ENCODE data around the gene TBCK. TPM values are rescaled to one million over a fixed set of nuclear protein-coding genes. Genes with fewer than 3 reads are reported as not detected.

Gene TBCK
- total and polyA plus RNA-seq, 2 donors (not counting 1 experiment from before 2014, with no cell fraction given) = 17.5 to 86.1 TPM

- Histone ChIP-seq H3K9me3 (ENCODE audit: control extremely low read depth in 1 of 3, control insufficient read depth in 2 of 3, insufficient read depth in 1 of 3, low read length in 2 of 3) (no peaks in the 10 kb centered on the region), H3K9ac (ENCODE audit: low read length) (no peak overlapping the region), H3K4me1 (ENCODE audit: control insufficient read depth in 2 of 2, insufficient read depth in 2 of 2, low read length in 2 of 2) (no peaks in the 10 kb centered on the region), H3K27me3 (replicated peaks in 1 of 4; ENCODE audit: control extremely low read depth in 1 of 4, control insufficient read depth in 3 of 4, insufficient read depth in 4 of 4, low read length in 3 of 4) (no peaks in the 10 kb centered on the region), H3K27ac (ENCODE audit: low read length in 2 of 2) (no peak overlapping the region), H3K36me3 (replicated peaks in 1 of 2; ENCODE audit: control extremely low read depth in 1 of 2, control insufficient read depth in 1 of 2, extremely low read depth in 1 of 2, insufficient read depth in 2 of 2, low read length in 1 of 2) (peaks cover 6 to 10% of the 10 kb centered on the region in 2 experiments), H3K4me2 (replicated peaks; ENCODE audit: low read depth, low read length, poor library complexity, severe bottlenecking) (no peak overlapping the region), H3K79me2 (ENCODE audit: control insufficient read depth, insufficient read depth, low read length) (no peaks in the 10 kb centered on the region), H2AFZ (ENCODE audit: insufficient read depth, low read depth, low read length, poor library complexity, severe bottlenecking) (no peak overlapping the region), H4K20me1 (ENCODE audit: control insufficient read depth, insufficient read depth, low read length, poor library complexity, severe bottlenecking) (no peaks in the 10 kb centered on the region), H3K4me3 (ENCODE audit: control extremely low read depth in 1 of 5, extremely low read depth in 1 of 5, insufficient read depth in 1 of 5, low read depth in 2 of 5, low read length in 4 of 5) (no peak overlapping the region)
- H3K4me1 Mint-ChIP-seq = no peaks in the 10 kb centered on the region
- no peaks in the 10 kb centered on the region for H3K9me3 Mint-ChIP-seq (ENCODE audit: insufficient read depth)
- no peak overlapping the region for H3K4me3 Mint-ChIP-seq
- ChIA-PET POLR2A (no interaction called here), CTCF (no interaction called here)
- ATAC-seq (ENCODE audit: low read depth) (no peak), DNase-seq (no peak)
- no peak overlapping the region for H3K27ac Mint-ChIP-seq
- WGBS (ENCODE audit: insufficient coverage) = no CpG with 5 or more reads among the region's 1 CpG
- no peak for TF ChIP-seq EZH2 (IDR thresholded peaks at IDR 0.05; ENCODE audit: borderline replicate concordance, insufficient read depth, low read depth, low read length, poor library complexity, severe bottlenecking)
- TF ChIP-seq, protein P1, sequence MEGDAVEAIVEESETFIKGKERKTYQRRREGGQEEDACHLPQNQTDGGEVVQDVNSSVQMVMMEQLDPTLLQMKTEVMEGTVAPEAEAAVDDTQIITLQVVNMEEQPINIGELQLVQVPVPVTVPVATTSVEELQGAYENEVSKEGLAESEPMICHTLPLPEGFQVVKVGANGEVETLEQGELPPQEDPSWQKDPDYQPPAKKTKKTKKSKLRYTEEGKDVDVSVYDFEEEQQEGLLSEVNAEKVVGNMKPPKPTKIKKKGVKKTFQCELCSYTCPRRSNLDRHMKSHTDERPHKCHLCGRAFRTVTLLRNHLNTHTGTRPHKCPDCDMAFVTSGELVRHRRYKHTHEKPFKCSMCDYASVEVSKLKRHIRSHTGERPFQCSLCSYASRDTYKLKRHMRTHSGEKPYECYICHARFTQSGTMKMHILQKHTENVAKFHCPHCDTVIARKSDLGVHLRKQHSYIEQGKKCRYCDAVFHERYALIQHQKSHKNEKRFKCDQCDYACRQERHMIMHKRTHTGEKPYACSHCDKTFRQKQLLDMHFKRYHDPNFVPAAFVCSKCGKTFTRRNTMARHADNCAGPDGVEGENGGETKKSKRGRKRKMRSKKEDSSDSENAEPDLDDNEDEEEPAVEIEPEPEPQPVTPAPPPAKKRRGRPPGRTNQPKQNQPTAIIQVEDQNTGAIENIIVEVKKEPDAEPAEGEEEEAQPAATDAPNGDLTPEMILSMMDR (IDR thresholded peaks at IDR 0.05) = no peak
- no peaks in the 10 kb centered on the region for H3K27me3 Mint-ChIP-seq
- intact Hi-C loops (cut with micrococcal nuclease) = no loop called here
These were observed 121.2 kb downstream of the TBCK start for GRCh38 chr4:106194801-106195200.

- Histone ChIP-seq H3K4me2 (replicated peaks; ENCODE audit: low read depth, low read length, poor library complexity, severe bottlenecking) (no peak overlapping the region), H3K27me3 (replicated peaks in 1 of 4; ENCODE audit: control extremely low read depth in 1 of 4, control insufficient read depth in 3 of 4, insufficient read depth in 4 of 4, low read length in 3 of 4) (no peaks in the 10 kb centered on the region), H3K79me2 (ENCODE audit: control insufficient read depth, insufficient read depth, low read length) (no peaks in the 10 kb centered on the region), H3K27ac (ENCODE audit: low read length in 2 of 2) (no peak overlapping the region), H3K9ac (ENCODE audit: low read length) (no peak overlapping the region), H3K36me3 (replicated peaks in 1 of 2; ENCODE audit: control extremely low read depth in 1 of 2, control insufficient read depth in 1 of 2, extremely low read depth in 1 of 2, insufficient read depth in 2 of 2, low read length in 1 of 2) (peaks cover 6 to 10% of the 10 kb centered on the region in 2 experiments), H2AFZ (ENCODE audit: insufficient read depth, low read depth, low read length, poor library complexity, severe bottlenecking) (no peak overlapping the region), H3K4me3 (ENCODE audit: control extremely low read depth in 1 of 5, extremely low read depth in 1 of 5, insufficient read depth in 1 of 5, low read depth in 2 of 5, low read length in 4 of 5) (no peak overlapping the region), H3K9me3 (ENCODE audit: control extremely low read depth in 1 of 3, control insufficient read depth in 2 of 3, insufficient read depth in 1 of 3, low read length in 2 of 3) (no peaks in the 10 kb centered on the region), H3K4me1 (ENCODE audit: control insufficient read depth in 2 of 2, insufficient read depth in 2 of 2, low read length in 2 of 2) (no peaks in the 10 kb centered on the region), H4K20me1 (ENCODE audit: control insufficient read depth, insufficient read depth, low read length, poor library complexity, severe bottlenecking) (no peaks in the 10 kb centered on the region)
- POLR2A ChIA-PET = no interaction called here
- intact Hi-C loops (cut with micrococcal nuclease) = no loop called here
- H3K27me3 Mint-ChIP-seq = no peaks in the 10 kb centered on the region
- H3K9me3 Mint-ChIP-seq (ENCODE audit: insufficient read depth) = no peaks in the 10 kb centered on the region
- H3K4me3 Mint-ChIP-seq = no peak overlapping the region
- no peak for TF ChIP-seq EZH2 (IDR thresholded peaks at IDR 0.05; ENCODE audit: borderline replicate concordance, insufficient read depth, low read depth, low read length, poor library complexity, severe bottlenecking)
- TF ChIP-seq, protein P1 (IDR thresholded peaks at IDR 0.05) = no peak
- no peaks in the 10 kb centered on the region for H3K4me1 Mint-ChIP-seq
- ATAC-seq (ENCODE audit: low read depth) = no peak
- H3K27ac Mint-ChIP-seq = no peak overlapping the region
- DNase-seq = no peak
- 100% methylated on average over 1 of the region's 1 CpG for WGBS (ENCODE audit: insufficient coverage)
- CTCF ChIA-PET = interaction anchor here (0.6 kb wide), 1 partner anchor 925 kb away, joined by 3 read pairs; no protein-coding TSS in a partner anchor
These were observed 123.9 kb downstream of the TBCK start for GRCh38 chr4:106192131-106192530.

Data from B cell (primary cell).